Ramos (cell line): ENCODE measurements around the gene ZNF280D.
"Not testable (repeated sequence)": the region's sequence is repeated elsewhere in the genome, so short reads cannot be mapped to it uniquely, and the experiment has no call there.

Source experiments
- in situ Hi-C: fragments of 300-500 bp; cut with MboI; formaldehyde crosslinking; loops from one replicate; pipeline ENCODE4 v1.14.3; 2022; ENCODE audit warnings: low sequenced_read_pairs; ENCODE audit not compliant: unreplicated experiment

The ZNF280D gene, protein sequence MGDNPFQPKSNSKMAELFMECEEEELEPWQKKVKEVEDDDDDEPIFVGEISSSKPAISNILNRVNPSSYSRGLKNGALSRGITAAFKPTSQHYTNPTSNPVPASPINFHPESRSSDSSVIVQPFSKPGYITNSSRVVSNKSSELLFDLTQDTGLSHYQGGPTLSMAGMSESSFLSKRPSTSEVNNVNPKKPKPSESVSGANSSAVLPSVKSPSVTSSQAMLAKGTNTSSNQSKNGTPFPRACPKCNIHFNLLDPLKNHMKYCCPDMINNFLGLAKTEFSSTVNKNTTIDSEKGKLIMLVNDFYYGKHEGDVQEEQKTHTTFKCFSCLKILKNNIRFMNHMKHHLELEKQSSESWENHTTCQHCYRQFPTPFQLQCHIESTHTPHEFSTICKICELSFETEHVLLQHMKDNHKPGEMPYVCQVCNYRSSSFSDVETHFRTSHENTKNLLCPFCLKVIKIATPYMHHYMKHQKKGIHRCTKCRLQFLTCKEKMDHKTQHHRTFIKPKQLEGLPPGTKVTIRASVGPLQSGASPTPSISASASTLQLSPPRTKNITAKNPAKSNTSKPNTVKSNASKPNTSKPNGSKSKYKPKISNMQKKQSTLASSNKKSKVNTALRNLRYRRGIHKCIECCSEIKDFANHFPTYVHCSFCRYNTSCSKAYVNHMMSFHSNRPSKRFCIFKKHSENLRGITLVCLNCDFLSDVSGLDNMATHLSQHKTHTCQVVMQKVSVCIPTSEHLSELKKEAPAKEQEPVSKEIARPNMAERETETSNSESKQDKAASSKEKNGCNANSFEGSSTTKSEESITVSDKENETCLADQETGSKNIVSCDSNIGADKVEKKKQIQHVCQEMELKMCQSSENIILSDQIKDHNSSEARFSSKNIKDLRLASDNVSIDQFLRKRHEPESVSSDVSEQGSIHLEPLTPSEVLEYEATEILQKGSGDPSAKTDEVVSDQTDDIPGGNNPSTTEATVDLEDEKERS

DNA sequence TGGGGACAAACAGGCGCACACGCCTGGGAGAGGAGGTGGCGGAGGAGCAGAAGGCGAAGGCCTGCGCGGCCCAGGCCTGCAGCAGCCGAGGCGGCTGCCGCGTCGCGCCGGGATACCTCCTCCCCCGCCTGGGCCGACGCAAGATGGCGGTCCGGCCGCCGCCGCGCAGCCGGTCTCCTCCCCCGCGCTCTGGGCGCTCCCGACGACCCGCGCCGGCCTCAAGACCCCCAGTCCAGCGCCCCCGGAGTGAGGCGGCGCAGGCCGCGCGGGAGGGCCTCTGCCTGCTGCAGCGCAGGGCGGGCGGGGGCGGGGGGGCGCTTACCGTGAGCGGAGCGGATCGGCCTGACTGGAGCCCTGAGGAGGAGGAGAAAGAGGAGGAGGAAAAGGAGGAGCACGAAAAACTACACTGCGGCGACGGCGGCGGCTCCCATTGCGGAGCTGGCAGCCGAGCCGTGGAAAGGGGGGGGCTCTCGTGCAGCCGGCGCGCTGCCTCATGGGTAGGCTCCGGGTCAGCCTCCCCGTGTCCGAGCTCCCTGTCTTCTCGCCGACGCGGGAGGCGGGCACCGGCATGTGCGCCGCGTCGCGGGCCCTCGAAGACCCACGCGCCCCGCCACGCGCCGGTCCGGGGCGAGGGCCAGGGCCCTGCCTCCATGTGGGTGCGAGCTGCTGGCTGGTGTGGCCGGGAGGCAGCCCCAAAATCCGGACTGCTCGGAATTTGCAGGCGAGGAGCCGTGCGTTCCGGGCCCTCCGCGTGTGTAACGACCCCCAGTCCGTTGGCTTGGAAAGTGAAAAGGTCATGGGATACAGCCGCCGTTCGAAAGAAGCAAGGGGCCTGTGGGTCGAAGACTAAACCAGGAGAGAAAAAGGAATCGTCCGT lies at the start of gene ZNF280D:
ZNF280D (minus strand) TSS at position 374 of the 877 bp plus-strand sequence. CDS start 26,400 bp downstream, outside the sequence.
- in situ Hi-C loops: no loop called here

- in situ Hi-C loops: no loop called here
Observed at GRCh38 chr15:56782306-56782705, 49.0 kb upstream of the ZNF280D start.

DNA sequence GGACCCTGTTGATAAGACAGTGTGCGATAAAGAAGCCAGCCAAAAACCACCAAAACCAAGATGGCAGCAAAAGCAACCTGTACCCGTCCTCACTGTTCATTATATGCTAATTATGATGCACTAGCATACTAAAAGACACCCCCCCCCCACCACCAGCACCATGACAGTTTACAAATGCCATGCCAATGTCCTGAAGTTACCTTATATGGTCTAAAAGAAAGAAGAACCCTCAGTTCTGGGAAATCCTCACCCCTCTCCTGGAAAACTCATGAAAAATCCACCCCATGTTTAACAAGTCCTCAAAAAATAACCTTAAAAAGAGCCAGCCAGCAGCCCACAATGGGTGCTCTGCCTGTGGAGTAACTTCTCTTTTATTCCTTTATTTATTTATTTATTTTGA lies 48.4 kb upstream of the ZNF280D start:
- in situ Hi-C loops: no loop called here

- in situ Hi-C loops: not testable (repeated sequence)
Observed at GRCh38 chr15:56780102-56780725, 46.9 kb upstream of the ZNF280D start.

- in situ Hi-C loops: not testable (repeated sequence)
Observed at GRCh38 chr15:56779449-56779848, 46.1 kb upstream of the ZNF280D start.

DNA sequence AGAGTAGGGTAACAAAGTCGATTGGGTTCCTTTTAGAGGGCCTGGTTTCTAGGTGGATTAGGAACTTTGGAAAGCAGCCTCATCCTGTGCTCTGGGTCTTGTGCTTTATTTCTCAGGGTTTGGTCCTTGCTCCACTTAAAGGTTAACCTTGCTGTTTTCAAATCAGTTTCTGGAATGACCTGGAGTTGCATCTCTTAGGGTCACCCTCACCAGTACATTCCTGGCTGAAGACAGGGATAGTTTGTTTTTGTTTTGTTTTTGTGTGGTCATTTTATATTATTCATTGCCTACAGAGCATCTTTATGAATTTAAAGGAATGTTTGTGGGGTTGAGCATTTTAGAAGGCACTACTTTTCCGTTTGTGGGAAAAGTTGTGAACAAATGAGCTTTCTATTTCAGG lies 45.5 kb upstream of the ZNF280D start:
- in situ Hi-C loops: no loop called here

- in situ Hi-C loops: no loop called here
Observed at GRCh38 chr15:56776839-56777238, 43.5 kb upstream of the ZNF280D start.

- in situ Hi-C loops: no loop called here
Observed at GRCh38 chr15:56775641-56776040, 42.3 kb upstream of the ZNF280D start.

DNA sequence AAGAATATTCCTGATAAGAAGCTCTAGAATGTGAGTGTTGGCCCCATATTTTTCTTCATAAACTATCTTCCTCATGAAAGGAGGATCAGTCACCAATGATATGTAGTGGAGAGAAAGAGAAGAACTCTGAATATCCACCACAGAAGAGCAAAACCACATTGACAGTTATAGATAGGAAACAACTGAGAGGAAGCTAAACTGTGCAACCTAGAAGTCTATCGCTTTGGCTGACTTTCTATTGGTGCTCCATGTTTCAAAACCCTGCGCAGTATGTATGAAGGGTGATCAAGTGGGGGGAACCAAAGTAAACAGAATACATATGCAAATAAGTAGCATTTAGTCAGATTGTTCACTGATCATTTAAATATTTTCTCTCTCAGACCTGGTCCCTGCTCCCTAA lies 41.0 kb upstream of the ZNF280D start:
- in situ Hi-C loops: no loop called here

GRCh38 chr15:56772868-56773639 lies 39.7 kb upstream of the ZNF280D start:
- in situ Hi-C loops: no loop called here

GRCh38 chr15:56770173-56770572 lies 36.9 kb upstream of the ZNF280D start:
- in situ Hi-C loops: no loop called here

DNA sequence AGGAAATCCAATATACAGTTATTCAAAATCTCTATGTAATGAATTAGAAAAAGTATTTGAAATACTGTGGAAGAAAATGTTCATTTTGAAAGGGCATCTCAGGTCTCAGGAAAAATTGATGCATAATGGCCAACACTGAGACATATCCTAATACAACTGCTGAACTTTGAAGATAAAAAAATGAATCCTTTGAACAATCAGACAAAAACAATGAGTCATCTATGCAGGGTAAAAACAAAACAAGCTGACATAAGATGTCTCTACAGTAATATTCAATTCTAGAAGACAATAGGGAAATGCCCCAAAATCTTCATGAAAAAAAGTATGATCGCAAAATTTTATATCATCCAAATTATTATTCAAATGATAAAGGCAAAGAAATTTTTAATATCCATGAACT lies 34.0 kb upstream of the ZNF280D start:
- in situ Hi-C loops: no loop called here

GRCh38 chr15:56765251-56765650 lies 31.9 kb upstream of the ZNF280D start:
- in situ Hi-C loops: no loop called here

DNA sequence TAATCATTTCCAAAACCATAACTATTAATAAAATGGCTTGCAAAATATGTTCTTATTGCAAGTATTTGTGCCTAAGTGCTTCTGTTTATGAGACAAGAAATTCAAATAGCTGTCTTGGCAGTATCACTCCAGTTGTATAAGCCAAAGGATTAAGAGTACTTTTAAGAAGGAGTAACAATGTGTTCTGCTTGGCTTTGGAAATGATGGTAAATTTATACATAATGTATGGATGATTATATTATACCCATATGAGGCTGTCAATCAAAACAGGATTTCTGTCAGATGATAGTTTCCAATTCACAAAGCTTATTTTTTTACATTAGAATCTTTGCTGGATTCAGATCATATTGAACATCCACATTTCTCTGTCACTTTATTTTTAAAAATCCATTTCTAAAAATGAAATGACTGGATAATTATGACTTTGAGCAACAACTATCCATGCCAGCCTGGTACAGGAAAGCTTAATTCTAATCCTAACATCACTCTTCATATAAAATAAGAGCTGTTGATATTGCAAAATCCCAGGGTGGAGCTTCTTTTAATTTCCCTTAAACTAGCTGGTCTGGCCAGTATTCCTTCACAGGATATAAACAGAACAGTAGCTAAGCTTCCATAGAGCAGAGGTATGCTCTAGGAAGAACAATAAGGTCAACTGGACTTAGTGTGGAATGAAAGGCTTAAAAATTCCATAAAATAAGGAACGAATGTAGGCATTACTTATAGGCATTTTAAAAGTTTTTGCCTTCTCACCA lies 30.0 kb upstream of the ZNF280D start:
- in situ Hi-C loops: no loop called here

GRCh38 chr15:56760186-56760585 lies 26.9 kb upstream of the ZNF280D start:
- in situ Hi-C loops: no loop called here

- in situ Hi-C loops: no loop called here
Observed at GRCh38 chr15:56759450-56759845, 26.1 kb upstream of the ZNF280D start.

DNA sequence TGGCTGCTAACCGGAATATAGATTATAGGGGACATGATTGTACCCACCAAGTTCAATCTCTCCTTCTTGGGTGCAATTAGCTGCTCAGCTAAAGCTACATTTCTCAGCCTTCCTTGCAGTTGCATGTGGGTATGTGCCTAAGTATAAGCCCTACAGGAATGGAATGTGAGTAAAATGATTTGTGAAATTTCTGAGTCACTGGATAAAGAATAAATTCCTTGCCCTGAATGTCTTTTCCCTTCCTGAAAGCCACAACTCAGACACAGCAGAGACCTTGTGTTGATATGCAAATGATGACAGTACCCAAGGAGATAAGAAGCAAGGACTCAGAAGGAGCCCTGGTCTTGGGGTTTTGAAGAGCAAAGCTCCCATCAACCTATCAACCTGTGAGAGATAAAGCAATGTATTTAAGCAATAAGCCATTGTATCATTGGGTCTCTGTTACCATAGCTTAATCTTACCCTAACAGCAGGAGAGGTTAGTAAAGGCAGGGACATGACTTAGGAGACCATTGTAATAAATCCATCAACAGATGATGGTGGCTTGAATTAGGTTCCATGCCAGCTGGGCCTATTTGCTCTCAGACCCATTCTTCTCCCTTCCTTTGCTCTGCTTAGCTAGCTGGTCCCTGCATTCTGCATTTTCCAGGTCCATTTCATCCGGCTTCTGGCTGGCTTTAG lies 25.6 kb upstream of the ZNF280D start:
- in situ Hi-C loops: no loop called here

DNA sequence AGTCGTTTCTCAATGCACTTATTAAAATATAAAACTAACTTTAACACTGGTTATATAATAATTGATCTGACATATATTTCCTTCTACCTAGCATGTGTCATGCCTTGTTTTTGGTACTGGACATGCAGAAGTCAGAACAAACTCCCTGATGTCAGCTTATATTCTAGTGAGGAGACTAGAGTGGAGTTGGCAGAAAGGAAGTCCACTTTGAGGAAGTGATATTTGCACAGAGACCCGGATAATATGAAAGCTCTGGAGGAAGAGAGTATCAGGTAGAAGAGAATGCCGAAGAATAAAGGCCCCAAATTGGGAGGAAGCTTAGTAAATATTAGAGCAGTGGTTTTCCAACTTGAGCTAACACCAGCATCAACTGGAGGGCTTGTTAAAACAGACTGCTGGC lies 24.6 kb upstream of the ZNF280D start:
- in situ Hi-C loops: no loop called here
